Measurements from ENCODE around the gene PRMT7.

The PRMT7 gene

DNA sequence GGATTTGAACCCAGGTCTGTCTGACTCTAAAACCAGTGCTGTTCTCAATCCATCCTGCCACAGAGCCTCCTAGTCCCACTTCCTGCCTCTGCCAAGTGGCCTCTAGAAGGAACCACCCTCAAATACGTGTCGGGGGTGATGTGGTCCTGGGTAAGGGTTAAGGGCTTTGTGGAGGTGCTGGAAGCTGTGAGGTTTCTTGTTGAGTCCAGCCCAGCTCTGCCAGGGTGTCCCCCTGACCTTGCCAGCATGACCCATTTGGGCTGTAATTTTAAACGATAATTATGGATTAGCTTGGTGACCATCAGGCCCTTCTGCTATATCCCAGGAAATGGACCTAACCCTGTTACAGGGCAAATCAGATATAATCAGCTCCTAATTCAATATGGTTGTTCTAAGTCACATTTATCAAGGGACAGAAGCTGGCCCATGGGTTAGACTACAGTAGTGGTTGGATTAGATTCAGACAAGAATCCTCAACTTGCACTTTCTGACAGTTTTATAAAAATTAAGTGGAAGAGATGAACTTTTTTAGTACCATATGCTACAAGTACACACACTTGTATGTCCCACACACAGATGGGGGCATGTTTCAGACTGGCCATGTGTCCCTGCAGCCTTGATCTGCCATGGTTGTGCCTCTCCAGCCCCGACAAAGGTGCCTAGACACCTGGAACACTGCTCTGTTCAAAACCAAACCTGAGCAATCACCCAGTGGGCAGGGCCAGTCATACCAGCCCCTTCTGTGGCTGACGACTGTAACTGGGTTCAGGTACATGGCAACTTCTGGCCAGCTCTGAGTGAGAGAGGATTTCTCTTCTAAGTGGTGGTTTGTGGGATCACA lies 89.5 kb downstream of the PRMT7 start:
- DNase-seq = no peak

DNA sequence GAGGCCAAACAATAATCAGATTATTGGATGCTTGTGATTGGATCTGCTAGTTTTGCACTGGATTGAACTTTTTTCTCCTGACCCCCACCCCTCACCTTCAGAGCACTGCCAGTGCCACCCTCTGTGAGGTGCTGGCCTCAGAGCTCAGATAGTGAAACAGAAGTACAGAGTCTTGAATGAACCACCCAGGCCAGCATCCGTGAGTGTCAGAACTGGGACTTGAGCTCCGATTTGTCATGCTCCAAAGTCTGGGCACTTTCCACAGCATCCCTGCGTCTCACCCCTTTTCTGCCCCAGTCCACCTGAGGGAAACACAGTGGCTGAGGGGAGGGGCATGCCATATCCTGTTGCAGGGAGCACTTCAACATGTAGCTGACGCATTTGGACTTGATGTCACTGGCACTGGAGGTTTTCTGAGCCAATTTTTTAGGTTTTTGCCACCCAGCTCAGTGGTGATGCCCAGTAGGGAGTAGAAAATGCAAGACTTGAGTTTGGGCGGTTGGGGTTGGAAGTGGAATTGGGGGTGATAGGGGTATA lies 90.2 kb downstream of the PRMT7 start:
- no peak for DNase-seq

DNA sequence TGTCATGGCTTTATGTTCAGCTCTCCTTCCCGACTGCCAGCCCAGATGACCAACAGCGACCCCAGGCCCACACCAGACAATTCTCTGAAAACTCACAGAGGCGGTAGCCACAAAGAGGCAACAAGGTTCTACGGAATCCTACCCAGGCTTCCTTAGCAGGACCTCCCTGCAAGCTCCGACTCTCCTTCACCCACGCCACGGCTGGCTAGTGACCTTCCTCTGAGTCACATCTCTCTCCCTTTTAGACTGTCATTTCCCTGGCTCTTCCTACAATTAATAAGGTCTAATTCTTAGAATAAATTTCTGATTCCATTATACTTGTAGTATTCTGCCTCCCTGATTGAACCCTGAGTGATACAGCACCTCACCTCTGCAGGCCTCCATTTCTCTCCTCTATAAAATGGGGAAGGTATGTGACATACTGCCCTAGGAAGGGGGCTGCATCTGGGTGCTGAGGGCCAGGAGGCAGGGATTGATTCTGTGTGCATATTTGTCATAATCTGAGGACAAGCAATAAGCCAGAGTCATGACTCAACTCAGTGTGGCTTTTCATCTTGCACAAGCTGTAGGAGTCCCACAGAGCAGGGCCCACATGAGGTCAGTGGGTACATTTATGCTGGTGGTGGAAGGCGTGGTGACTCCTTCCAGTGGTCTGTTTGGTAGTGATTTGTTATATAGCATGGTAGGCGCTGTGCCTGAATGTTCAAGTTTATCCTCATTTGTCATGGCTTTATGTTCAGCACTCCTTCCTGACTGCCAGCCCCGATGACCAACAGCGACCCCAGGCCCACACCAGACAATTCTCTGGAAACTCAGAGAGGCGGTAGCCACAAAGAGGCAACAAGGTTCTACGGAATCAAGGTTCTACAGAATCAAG lies 91.3 kb downstream of the PRMT7 start:
- no peak for DNase-seq

DNA sequence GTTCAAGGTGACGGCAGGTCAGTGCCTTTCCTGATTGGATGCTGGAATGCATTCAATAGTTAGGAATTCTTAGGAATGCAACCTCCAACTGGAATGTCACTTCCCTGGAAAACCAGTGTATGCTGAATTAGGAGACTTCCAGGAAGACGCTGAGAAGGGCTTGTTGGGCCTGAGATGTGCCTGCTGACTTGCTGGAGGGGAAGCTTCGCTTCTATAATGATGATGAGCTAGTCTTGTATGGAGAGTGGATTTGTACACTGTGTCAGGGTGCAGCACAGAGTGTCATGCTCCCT lies 91.9 kb downstream of the PRMT7 start:
- no peak for DNase-seq

DNA sequence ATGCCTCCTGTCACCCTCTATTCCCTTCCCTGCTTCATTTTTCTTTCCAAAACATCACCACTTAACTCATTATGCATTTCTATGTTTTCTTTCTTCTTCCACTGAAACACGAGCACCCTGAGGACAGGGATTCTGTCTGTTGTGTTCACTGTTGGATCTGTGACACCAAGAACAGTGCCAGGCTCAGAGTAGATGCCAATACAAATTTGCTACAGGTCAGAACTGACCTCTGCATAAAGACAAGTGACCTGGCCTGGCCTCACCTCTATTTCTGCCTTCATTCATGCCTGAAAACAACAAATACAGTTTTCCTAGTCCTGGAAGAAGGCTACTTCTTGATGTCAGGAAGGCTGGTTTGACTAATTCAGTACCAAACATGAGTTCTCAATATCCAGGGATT lies 92.4 kb downstream of the PRMT7 start:
- DNase-seq = no peak

DNA sequence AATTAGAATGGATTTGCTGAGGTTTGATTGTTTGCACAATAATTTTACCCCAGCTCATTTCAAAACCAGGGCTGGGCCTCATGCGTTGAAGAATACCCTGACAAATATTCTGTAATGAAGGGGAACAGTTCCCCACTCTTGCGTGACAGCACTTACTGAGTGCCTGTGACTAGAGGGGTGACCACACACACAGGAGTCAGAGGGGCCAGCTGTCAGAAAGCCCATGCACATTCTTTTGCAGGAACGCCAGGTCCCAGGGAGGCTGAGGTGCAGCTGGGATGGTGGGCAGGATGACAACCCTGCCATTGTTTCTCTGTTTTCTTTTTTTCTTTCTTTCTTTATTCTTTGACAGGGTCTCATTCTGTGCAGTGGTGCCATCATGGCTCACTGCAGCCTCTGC lies 92.9 kb downstream of the PRMT7 start:
- no peak for DNase-seq

DNA sequence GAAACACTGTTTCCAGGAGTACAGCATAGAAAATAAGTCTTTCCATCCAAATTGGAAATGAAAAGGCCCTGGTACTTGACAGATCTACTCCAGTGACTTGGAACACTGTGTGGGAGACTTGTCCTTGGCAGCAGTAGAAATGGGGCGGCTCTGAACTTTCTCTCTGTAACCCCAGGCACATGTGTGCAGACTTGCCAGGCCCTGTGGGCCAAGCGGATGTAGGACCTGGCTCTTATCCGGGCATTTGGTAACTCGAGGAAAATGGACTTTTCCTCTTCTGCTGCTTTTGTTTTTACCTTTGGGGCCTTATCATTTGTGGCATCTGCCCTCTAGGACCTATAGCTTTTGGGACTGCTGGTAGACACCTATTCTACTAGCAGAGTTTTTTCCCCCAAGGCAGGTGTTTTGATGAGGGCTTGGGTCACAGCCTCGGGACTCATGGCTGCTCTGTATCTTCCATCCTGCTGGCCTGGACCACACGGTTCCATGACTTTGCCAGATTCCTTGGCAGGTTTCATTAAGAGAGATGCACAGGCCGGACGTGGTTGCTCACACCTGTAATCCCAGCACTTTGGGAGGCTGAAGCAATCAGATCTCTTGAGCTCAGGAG lies 94.0 kb downstream of the PRMT7 start:
- DNase-seq = no peak

DNA sequence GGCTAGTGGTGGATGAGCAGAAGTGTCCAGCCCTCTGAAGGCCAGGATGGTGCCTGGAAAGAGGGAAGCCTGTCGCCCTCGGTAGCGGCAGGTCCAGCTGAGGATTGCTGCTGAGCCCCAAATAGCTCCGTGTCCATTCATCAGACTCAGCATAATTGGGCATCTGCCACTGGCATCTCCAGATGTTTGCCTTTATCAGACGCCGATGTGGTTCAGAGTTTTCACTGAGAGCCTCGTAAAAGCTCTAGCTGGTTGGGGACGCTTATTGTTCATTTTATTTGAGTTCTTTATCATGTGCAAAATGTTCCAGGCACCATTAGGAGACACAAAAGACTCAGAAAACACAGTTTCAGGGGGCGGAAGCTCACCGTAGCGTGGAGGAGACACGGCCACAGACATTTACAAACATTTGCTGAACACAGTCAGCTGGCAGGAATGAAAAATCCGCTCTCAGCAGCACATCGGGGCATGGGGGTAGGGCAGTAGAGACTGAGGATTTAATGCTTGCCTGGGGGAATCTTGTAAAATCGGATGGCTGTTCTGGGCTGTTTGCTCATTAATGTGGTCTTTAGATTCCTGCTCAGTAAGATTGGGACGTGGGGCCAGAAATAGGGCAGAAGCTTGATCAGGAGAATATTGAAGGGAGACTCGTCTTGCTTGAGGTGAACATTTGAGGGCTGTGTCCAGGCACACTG lies 95.8 kb downstream of the PRMT7 start:
- no peak for DNase-seq

Measured in central memory CD4-positive, alpha-beta T cell (primary cell).